ENCODE measurements around the gene LGALS9. TPM values are rescaled to one million over a fixed set of nuclear protein-coding genes. Genes with fewer than 3 reads are reported as not detected.

LGALS9 gene
- total and polyA plus RNA-seq, 2 experiments from 2014 or later: 3.1 to 14.1 TPM

- WGBS (ENCODE audit: low lambda C conversion rate, missing lambda C conversion rate): 80% methylated on average over 5 of the region's 5 CpGs
- Histone ChIP-seq H4K20me1 (ENCODE audit: insufficient read depth, poor library complexity, severe bottlenecking) (no peaks in the 10 kb centered on the region), H3K27ac (peak overlapping the region; percentile 88), H3K9me3 (ENCODE audit: low read depth) (no peaks in the 10 kb centered on the region), H3K9me2 (replicated peaks; ENCODE audit: insufficient read depth) (no peaks in the 10 kb centered on the region), H3K4me3 (no peak overlapping the region), H3K79me2 (peaks cover 3% of the 10 kb centered on the region), H3K36me3 (replicated peaks; ENCODE audit: insufficient read depth, low read depth) (no peaks in the 10 kb centered on the region), H3K4me2 (no peak overlapping the region), H3K4me1 (ENCODE audit: insufficient read depth) (peaks cover 10% of the 10 kb centered on the region), H2AFZ (no peak overlapping the region), H3K27me3 (no peaks in the 10 kb centered on the region)
- no peak for DNase-seq (ENCODE audit: low spot score)
- no peak for TF ChIP-seq CTCF (IDR thresholded peaks at IDR 0.05; ENCODE audit: poor library complexity)
- no peak for TF ChIP-seq EZH2 (IDR thresholded peaks at IDR 0.05; ENCODE audit: borderline replicate concordance)
- TF ChIP-seq EZH2phosphoT487 (IDR thresholded peaks at IDR 0.05; ENCODE audit: low read depth, severe bottlenecking, unreplicated experiment): no peak
These were observed 45.2 kb upstream of the LGALS9 start for GRCh38 chr17:27585792-27586191.

- Histone ChIP-seq H3K36me3 (replicated peaks; ENCODE audit: insufficient read depth, low read depth) (no peaks in the 10 kb centered on the region), H3K27ac (peak overlapping the region; percentile 88), H3K4me2 (no peak overlapping the region), H3K79me2 (no peaks in the 10 kb centered on the region), H3K4me1 (ENCODE audit: insufficient read depth) (peaks cover 10% of the 10 kb centered on the region), H3K27me3 (no peaks in the 10 kb centered on the region), H3K9me3 (ENCODE audit: low read depth) (no peaks in the 10 kb centered on the region), H2AFZ (no peak overlapping the region), H3K4me3 (no peak overlapping the region), H3K9me2 (replicated peaks; ENCODE audit: insufficient read depth) (no peaks in the 10 kb centered on the region), H4K20me1 (ENCODE audit: insufficient read depth, poor library complexity, severe bottlenecking) (no peaks in the 10 kb centered on the region)
- DNase-seq (ENCODE audit: low spot score): peak; percentile 66
- TF ChIP-seq CTCF (IDR thresholded peaks at IDR 0.05; ENCODE audit: poor library complexity) (no peak), EZH2 (IDR thresholded peaks at IDR 0.05; ENCODE audit: borderline replicate concordance) (no peak), EZH2phosphoT487 (IDR thresholded peaks at IDR 0.05; ENCODE audit: low read depth, severe bottlenecking, unreplicated experiment) (no peak)
- WGBS (ENCODE audit: low lambda C conversion rate, missing lambda C conversion rate): 37% methylated on average over 8 of the region's 8 CpGs
These were observed 44.7 kb upstream of the LGALS9 start for GRCh38 chr17:27586203-27586721.

GRCh38 chr17:27588354-27588753 is 42.6 kb upstream of the LGALS9 start:
- H4K20me1 ChIP-seq (ENCODE audit: insufficient read depth, poor library complexity, severe bottlenecking): no peaks in the 10 kb centered on the region
- 96% methylated on average over 15 of the region's 15 CpGs for WGBS (ENCODE audit: low lambda C conversion rate, missing lambda C conversion rate)
- no peak for TF ChIP-seq EZH2phosphoT487 (IDR thresholded peaks at IDR 0.05; ENCODE audit: low read depth, severe bottlenecking, unreplicated experiment)
- no peak for TF ChIP-seq EZH2 (IDR thresholded peaks at IDR 0.05; ENCODE audit: borderline replicate concordance)
- TF ChIP-seq CTCF (IDR thresholded peaks at IDR 0.05; ENCODE audit: poor library complexity): no peak
- H3K4me1 ChIP-seq (ENCODE audit: insufficient read depth): peaks cover 10% of the 10 kb centered on the region
- no peaks in the 10 kb centered on the region for H3K9me3 ChIP-seq (ENCODE audit: low read depth)
- H3K36me3 ChIP-seq (replicated peaks; ENCODE audit: insufficient read depth, low read depth): no peaks in the 10 kb centered on the region
- no peak for DNase-seq (ENCODE audit: low spot score)
- H3K27me3 ChIP-seq: no peaks in the 10 kb centered on the region
- H3K79me2 ChIP-seq: no peaks in the 10 kb centered on the region
- no peak overlapping the region for H3K4me3 ChIP-seq
- no peak overlapping the region for H2AFZ ChIP-seq
- H3K4me2 ChIP-seq: no peak overlapping the region
- H3K9me2 ChIP-seq (replicated peaks; ENCODE audit: insufficient read depth): no peaks in the 10 kb centered on the region
- H3K27ac ChIP-seq: no peak overlapping the region
